DMS114 treated with DMSO at 0.1 percent for 48 hours (cell line): ENCODE data around the gene CYB5R3.
"Not testable (repeated sequence)": the region's sequence is repeated elsewhere in the genome, so short reads cannot be mapped to it uniquely, and the experiment has no call there.

Experiments used
- DNase-seq: peaks from one replicate; lab custom pipeline; 2025; ENCODE audit not compliant: unreplicated experiment; lab: John Stamatoyannopoulos, UW

The CYB5R3 gene

DNA sequence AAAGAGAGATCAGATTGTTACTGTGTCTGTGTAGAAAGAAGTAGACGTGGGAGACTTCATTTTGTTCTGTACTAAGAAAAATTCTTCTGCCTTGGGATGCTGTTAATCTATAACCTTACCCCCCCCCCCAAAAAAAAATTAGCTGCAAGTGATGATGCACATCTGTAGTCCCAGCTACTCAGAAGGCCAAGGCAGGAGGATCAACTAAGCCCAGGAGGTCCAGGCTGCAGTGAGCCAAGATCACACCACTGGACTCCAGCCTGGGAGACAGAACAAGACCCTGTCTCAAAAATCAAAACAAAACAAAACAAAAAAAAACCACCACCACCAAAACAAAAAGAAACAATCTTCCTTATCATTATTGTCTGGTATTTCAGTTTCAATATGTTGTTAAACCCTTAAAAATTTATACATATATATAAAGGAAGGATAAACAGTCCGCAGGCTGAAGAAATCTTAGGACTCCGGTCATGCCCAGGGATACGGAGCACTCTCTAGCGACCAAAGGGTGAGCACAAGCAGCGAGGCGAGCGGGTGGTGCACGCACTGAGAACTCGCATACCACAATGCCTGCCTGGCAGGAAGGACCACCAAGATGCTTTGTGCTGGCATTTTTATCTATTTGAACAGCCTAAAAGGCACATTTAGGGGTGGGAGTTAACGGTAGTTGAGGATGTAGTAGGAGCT is 40.9 kb downstream of the CYB5R3 start:
- no peak for DNase-seq

DNA sequence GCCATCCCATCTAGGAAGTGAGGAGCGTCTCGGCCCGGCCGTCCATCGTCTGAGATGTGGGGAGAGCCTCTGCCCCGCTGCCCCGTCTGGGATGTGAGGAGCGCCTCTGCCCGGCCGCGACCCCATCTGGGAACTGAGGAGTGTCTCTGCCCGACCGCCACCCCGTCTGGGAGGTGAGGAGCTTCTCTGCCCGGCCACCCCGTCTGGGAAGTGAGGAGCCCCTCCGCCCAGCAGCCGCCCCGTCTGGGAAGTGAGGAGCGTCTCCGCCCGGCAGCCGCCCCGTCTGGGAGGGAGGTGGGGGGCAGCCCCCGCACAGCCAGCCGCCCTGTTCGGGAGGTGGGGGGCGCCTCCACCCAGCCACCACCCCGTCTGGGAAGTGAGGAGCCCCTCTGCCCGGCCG is 41.6 kb downstream of the CYB5R3 start:
- not testable (repeated sequence) for DNase-seq

DNA sequence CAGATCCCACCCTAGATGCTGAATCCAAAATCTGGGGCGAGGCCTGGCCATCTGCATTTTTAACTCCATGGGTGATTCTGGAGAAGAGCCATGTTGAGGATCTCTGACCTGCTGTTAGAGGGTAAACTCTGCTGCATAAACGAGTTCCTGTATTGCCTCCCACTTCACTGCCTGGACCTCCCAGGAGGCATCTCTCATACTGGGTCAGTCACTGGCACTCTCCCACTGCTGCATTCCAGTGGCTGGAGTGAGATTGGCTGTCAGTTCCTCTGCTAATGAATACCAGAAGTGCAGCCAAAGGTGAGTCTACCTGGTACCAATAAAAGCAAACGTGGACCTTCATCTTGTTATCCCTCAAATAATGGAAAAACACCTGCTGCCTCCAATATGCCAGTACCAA is 44.8 kb downstream of the CYB5R3 start:
- DNase-seq: no peak

DNA sequence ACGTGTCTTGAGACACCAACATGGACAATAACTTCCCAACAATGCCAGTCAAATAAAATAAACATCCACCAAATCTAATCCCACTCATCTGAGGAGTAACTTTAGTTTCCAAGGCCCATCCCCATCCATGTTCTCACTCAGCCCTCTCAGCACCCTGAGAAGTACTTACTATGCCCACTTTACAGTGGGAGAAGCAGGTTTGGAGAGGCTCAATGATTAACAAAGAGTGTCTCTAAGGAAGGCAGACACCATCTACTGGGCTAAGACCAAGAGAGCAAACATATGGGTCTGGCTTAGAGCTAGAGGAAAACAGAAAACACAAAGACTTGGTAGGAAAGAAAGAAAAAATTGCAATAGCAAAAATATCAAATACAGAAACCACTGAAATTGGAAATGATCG is 45.8 kb downstream of the CYB5R3 start:
- no peak for DNase-seq

DNA sequence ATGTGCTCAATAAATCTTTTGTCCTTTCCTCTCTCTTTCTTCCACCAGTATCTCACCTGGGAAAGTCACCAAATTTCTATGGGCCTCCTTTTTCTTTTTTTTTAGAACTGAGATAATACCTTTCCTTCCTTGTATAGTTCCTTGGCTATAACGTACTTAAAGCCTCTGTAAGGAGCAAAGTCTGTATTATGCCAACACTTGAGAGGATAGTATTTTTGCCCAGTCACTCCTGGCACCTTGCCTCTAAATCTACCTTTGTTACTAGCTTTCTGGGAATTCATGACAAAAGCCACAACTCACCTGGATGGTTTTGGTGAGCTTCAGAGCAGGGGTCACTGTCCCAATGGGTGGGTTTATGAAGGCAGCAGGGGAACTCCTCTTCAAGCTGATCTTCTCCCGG is 46.7 kb downstream of the CYB5R3 start:
- no peak for DNase-seq

DNA sequence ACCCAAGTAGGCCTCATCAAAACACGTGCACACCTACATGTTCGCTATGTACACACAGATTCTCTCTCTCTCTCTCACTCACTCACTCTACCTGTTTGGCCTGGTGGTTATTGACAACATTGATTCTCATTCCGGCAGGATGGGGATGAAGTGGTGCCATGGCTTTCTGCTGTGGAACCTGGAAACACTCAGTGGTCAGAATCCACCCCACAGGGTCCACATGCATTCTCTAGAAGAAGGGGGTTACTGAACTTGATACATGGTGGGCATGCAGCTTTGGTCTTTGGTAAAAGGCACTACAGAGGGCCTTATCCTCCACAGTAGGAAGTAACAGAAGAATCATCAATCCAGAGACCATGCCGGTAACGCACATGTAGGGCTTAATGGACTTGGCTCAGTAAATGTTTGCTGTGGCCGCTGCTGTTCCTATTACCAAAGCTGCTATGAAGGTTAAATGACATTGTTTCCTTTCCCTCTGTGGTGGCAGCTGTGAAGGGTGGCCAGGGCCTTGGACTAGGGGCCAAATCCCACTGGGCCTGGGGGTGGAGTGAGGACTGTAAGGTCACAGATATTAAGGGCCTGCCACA is 47.2 kb downstream of the CYB5R3 start:
- no peak for DNase-seq

DNA sequence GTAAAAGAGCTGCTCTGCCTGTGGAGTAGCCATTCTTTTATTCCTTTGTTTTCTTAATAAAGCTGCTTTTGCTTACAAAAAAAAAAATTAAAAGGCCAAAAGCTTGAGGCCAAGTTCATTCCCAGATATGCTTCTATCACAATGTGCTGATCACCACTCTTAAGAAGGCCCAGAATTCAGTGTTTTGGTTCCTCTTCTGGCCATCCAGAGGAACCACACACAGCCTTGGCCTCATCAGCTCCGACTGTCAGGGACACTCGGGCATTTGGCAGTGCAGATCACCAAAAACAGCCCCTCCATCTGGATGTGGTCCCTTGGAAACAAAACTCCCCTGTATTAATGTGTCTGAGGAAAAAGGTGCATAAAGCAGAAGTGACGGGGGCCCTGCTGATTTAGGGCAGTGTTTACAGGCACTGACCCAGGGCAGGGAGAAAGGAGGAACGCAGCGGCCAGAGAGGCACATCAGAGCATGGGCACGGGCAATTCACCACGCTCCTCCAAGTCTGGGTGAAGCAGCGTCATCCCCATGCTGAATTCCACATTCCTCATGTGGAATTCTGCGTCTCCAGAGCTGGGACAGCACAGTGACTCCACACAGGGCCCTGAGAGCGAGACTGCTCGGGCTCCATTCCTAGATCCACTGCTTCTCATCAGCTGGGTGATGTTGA is 52.2 kb downstream of the CYB5R3 start:
- DNase-seq: no peak

DNA sequence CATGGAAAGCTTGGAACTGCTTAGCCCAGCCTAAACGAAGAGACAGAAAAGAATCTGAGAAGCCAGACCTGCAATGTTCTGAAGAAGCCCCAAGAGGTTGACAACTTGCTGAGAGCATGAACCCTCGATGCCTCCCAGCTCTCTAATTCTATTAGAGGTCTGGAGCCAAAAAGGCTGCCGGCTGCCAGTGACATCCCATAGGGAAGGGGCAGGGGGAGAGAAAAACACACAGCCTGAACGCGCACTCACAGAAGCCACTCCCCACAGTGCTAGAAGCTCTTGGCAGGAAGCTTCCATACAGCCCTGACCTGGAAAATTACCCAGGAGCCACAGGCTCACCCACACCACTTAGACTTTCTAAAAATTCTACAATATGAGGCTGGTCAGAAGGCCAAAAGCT is 52.9 kb downstream of the CYB5R3 start:
- DNase-seq: no peak

DNA sequence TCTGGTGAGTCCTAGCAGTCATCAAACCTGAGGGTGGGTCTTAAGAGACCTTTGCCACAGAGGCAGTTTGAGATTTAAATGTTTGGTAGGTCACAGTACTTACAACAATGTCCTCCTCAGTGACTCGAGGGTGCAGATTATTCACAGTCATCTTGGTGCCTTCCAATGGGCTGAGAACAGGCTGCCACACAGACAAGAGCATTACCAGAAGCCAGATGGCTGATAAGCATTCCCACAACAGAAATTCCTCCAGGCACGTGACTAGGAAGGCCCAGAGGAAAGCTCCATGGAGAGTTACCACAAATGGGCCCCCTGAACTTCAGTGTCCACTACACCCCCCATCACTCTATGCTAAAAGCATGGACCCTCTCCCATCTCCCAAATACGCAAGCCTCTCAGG is 53.8 kb downstream of the CYB5R3 start:
- no peak for DNase-seq

DNA sequence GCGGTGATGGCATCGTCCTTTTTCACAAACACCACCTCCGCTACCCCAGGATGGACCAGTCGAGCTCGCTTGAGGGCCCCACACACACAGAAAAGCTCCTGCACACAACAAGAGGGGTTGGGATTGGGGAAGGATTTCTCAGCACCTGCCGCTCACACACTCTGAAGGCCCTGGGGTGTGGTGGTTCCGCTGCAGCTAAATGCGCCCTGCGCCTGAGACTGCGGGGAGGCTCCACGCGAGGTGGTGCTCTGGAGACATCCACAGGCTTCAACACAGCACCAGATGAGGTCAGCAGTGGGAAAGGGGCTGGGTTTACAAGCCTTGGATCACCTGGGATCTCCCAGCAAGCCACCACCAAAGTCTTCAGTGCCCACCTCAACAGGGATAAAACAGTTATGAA is 57.2 kb downstream of the CYB5R3 start:
- DNase-seq: no peak

DNA sequence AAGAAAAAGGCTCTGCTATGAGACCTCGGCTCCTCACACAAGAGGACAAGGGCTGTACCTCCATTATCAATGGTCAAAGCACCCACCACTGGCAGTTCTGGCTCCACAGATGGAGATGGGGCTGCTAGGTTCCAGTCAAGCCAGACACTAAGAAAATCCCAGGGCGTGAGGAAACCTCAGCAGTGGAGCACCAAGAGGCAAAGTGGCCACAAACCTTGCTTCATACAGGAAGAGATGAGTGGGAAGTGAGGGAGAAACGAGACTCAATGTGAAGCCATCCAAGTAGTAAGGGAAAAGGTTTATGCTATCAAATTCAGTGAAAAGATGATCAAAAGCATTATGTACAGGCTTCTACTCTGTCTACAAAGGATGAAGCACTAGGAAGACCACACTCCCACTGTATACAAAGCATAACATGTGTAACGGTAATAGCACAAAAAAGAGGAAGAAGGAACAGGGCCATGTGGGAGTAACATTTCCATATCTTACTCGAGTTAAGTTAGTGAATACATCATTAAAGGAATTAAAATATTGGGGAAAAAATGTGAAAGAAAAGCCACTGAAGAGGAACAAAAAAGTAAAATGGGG is 61.5 kb downstream of the CYB5R3 start:
- DNase-seq: no peak

DNA sequence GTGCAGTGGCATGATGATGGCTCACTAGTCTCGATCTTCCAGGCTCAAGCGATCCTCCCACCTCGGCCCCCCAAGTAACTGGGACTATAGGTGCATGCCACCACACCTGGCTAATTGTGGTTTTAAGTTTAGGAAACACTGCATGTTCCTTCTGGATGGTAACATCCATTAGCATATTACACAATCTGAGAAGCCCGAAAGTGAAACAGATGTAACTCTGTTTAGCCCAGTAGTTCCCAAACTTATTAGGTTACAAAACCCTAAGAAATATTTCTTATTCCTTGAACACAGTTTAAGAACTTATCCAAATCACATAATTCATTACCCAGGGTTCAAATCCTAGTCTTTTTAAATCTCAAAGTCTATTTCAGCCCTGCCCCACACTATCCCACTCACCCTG is 62.8 kb downstream of the CYB5R3 start:
- no peak for DNase-seq

DNA sequence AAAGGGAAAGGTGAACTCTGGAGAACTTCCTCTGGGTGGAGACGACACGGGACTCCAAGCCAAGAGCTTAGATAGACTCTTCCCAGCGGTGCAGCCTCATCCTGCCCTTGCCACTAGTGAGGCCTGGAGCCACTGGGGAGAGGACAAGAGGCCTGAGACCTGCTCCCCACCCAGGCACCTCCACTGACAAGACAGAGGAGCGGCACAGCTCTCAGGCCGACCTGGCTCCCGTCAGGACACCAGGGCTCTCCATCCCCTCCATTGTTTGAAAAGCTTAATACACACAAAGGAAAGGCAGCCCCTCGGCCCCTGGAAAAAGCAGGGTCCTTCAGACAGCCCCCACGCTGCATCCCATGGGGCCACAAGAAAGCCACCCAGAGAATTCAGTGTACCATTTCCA is 64.1 kb downstream of the CYB5R3 start:
- no peak for DNase-seq

DNA sequence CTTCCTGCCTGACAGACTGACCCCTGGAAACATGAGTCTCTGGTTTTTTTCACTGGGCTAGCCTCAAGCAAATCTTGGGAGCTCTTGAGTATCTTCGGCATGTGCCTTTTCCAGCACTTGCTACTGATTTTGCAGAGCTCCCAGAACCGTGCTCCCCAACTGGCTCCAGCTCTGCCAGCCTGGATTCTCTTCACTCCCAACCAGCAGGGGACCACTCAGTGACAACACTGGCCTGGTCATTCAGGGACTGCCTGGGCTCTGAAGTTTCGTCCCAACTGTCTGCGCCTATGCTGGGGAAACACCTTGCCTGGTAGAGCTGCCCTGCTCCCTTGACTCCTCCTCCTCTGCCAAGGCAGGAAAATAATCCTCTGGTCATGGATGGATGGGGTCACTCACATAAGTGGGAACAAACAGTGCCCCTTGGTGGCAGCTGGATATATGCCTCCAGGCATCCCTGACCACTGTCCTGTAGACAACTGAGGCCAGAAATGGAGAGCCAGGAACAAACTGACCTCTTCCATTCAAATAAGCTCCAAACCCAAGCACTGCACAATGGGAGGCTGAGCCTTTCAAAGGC is 64.7 kb downstream of the CYB5R3 start:
- no peak for DNase-seq

DNA sequence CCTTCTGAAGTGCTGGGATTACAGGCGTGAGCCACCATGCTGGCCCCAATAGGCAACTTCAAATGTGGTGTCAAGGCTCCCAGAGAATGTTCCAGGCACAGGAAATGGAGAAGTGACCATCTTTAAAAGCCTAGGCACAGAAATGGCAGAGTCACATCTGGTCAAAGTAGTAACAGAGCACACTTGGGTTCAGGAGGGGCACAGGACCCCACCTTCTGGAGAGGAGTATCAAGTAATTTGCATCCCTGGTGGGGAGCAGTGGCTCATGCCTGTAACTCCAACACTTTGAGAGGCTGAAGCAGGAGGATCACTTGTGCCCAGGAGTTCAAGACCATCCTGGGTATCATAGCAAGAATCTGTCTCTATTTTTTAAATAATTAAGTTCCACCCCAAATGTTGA is 66.2 kb downstream of the CYB5R3 start:
- DNase-seq: no peak

DNA sequence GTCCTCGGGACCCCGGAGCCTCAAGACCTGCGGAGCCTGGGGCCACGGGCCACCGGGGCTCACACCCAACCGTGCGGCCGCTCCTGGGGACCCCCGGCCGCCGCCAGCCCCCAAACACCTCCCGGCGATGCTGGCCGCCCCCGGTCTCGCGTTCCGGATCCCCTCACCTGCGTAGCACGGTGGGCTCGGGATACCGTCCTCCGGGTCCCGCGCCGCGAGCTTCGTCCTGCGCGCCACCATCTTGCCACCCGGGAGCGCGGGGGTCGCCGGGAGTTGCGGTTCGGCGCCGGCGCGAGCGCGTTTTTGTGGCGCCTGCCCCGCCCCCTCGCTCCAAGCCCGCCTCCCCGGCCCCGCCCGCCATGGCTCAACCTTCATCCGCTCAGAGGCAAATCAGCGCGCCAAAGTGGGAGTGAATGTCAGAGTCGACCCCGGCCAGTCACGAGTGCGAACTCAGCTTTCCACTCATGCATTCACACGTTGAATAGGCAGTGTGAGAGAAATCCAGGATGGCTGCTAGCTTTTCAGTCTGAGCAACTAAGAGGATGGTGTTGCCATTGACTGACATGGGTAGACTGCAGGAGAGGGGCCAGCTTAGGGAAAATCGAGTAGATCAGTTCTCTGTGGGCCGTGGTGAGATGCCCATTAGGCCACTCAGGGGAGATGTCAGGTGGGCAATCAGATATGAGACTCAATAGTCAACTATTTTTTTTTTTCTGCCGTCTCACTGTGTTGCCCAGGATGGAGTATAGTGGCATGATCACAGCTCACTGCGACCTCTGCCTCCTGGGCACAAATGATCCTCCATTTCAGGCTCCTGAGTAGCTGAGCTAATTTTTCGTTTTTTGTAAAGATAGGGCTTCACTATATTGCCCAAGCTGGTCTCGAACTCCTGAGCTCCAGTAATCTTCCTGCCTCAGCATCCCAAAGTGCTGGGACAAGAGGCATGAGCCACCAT is 67.2 kb downstream of the CYB5R3 start:
- DNase-seq: peak; percentile 59

DNA sequence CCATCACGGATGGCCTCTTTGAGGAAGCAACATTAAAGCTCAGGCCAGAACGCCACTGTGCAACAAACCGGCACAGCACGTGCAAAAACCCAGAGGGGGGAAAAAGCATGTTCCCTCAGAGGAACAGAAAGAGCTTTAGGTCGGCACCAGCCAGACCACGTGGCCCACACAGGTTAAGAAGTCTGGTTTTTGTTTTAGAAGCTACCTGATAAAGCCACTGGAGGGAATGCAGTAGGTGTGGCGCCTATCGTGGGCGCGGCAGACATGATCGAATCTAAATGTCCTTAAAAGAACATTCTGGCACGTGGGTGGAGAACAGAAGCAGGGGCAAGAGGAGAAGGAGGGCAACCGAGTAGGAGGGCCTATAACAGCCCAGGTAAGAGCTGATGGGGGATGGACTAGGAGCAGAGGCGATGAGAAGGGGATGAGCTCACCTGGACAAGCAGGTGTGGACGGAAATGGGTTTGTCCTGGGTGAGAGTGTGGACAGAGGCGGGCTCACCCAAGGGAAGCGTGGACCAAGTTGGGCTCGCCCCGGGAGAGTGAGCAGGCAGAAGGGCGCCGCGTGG is 67.9 kb downstream of the CYB5R3 start:
- not testable (repeated sequence) for DNase-seq

DNA sequence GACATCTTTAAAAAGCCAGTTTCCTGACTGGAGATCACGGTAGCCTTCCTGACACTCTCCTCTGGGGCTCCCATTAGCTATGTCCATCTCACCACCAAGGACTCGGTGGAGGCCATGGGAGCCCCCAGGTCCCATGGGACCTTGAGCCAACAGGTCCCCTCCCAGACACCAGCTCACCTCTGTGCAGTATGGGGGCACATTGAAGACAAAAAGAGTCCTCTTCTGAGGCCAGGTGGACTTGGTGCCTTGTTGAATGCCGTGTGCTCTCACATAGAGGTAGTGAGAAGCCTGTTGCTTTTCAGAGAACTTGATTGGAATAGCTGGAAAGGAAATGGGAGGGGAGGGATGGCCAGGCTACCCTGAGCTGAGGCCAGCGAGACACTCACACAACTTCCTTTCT is 69.2 kb downstream of the CYB5R3 start:
- not testable (repeated sequence) for DNase-seq

DNA sequence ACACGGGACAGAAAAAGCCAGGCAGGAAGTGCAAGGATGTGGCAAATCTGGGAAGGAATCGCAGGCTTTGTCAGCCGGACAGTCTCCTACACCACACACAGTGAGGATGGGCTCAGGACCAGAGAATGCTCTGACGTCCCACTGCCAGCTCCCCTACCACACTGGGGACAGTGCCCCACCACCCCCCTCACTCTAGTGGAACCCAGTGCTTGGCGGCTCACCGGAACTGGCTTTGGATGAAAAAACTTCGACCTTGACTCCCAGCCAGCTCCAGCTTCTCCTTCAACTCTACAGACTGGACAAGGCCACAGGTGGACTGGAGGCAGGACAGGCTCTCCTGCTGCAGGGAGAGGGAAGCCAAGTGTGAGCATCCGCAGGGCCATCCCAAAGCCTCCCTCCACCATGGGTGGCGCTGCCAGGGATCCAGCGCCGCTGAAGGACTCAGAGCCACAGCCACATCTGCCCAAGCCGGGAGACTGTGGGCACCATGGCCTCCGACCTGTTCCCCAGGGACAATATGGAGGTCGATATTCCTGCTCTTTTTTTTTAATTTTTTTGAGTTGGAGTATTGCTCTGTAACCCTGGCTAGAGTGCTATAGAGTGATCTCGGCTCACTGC is 71.5 kb downstream of the CYB5R3 start:
- no peak for DNase-seq

DNA sequence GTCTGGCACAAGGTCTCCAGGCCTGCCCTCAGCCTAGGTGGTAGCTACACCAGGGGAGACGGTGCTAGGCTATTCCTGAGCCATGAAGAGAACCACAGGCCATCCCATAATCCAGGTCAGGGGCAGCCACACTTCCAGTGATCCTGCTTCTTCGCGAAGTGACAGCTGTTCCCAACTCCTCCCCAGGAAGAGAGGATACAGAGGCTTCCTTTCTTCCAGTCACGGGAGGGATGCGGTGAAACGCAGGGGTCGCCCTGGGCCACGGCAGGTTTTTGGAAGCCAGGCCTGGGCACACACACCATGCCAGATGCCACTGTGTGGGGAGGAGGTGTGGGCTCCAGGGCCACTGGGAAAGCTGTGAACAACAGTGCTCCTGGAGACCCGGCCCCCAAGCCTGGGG is 72.1 kb downstream of the CYB5R3 start:
- DNase-seq: not testable (repeated sequence)
